CD1c-positive myeloid dendritic cell (primary cell): Measurements from ENCODE around the gene C19orf67.

ENCODE experiments used
- DNase-seq: peaks from one replicate; pipeline ENCODE4 v3.0.0-alpha.2; 2016; ENCODE audit errors: extremely low spot score

C19orf67 gene

DNA sequence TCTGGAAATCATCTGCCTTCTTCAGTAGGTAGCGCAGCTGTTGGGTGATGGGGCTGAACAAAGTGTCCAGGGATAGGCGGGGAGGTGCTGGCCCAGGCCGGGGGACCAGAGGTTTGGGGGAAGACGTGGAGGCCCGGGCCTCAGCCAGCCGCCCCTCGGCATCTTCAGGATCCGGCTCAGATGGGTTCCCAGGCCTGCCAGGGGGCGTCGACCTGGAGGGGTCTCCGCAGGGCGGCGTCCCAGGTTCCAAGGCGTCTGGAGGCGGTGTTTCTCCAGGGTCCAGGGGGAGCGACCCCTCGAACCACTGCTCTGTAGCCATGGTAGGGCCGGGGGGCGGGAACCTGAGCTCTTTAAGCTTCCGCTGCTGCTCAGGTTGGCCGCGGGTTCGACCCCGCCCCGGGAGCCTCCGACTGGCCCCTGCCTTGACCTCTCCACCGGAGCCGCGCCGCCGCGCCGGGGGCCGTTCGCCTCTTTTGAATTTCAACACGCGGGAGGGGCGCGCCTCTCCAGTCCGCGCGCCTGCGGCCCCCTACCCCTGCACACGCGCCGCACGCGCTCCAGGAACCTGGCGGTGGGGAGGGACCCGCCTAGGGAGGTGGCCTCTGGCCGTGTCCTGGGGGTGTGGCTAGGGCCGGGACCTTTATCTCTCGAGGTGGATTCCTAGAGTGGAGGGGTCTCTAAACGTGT lies at the start of gene C19orf67:
Gene C19orf67, minus strand, starts transcription at position 475 of the 687 bp plus-strand sequence. Its CDS starts 156 bp downstream, at position 319.
- no peak for DNase-seq

- no peak for DNase-seq
Measured at GRCh38 chr19:14135355-14135754, 49.8 kb upstream of the C19orf67 start.

- DNase-seq = peak; percentile 77
Measured at GRCh38 chr19:14127929-14128509, 42.4 kb upstream of the C19orf67 start.

DNA sequence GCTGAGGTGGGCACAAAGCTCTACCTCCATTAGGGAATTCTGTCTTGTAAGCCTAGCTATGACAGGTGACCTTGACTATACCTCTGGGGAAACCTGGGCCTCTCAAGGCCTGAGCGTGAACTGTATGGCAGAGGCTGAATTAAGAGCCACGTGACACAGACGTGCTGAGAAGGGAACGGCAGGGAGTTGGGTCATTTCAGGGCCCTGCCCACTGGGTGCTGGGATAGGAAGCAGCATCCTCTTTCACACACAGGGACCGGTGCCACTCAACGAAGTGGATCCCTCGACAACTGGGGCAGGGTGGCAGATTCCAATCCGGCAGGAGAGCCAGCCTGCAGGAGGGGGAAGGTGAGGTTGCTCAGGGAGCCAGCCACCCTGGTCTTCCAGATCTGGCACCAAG lies 41.6 kb upstream of the C19orf67 start:
- peak; percentile 63 for DNase-seq

- no peak for DNase-seq
Measured at GRCh38 chr19:14122924-14123323, 37.3 kb upstream of the C19orf67 start.

DNA sequence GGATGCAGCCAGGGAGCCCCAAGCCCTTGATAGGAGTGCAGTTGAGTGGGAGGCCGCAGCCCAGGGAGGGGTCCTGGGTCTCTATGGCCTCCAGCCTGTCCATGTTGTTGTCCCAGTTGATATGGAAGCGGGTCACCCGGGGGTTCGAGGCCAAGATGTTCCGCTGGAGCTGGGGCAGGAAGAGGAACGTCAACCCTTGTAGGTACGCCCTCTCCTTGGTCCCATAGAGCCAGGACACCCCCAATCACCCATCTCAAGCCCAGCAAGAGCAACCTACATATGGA lies 34.9 kb upstream of the C19orf67 start:
- DNase-seq = no peak

GRCh38 chr19:14119644-14120496 lies 34.3 kb upstream of the C19orf67 start:
- no peak for DNase-seq

- no peak for DNase-seq
Measured at GRCh38 chr19:14119146-14119545, 33.6 kb upstream of the C19orf67 start.

DNA sequence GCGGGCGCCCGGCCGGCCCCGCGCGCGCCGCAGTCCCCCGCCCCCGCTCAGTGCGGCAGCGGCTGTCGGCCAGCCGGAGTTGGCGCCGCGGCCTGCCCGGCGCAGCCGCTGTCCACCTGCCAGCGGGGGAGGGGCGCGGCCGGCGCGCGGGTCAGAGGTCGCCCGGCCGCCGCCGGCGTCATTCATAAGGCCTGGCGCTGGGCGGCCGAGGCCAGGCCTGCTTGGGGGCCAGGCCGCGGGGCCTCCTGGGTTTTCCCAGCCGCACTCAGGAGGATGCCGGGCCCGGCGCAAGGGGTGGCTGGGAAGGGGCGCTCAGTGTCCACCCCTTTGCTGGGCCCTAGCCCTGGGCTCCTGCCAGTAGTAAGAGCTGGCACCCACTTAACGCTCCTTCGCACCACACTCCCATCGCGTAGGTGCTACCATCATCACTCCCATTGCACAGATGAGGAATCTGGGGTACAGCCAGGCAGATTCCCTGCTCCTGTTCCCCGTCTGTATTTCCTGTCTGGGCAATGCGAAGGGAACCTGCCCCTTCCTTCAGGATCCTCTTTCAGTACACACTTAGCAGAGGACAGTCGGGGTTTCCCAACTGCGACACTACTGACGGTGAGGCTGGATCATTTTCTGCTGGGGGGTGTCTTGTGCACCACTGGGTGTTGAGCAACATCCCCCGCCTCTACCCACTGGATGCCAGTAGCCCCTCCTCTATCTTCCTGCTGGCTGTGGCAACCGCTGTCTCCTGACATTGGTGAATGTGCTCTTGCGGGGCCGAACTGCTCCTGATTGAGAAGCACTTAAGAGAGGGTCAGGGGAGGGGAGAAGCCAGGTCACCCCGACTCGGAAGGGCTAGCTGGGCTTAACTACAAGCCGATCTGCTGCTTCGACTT lies 32.8 kb upstream of the C19orf67 start:
- DNase-seq = peak; percentile 94

DNA sequence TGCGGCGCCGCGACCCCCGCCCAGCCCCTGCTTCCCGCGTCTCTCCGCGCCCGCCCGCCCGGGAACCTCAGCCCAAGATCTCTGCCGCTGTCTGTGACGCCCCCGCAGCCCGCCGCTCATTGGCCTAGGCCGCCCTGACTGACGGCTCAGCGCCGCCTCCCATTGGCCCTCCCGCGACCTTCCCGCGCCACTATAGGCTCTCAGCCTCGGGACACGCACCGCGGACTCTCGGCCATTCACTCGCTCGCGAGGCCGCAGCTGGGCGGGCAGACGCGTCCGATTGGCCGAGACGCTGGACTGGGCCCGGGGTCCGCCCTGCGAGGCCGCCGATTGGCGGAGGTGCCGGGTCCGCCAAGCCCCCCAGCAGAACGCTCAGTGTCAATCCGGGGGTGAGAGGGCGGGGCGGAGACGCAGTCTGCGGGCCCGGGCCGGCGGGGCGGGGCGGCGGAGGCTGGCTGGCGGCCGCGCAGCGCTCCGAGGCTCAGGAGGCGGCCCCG lies 32.1 kb upstream of the C19orf67 start, which contains the start of gene PRKACA:
Gene PRKACA, minus strand, starts transcription at position 95 of the 497 bp plus-strand sequence. CDS start 215 bp downstream, outside the sequence.
- DNase-seq = peak; percentile 99

DNA sequence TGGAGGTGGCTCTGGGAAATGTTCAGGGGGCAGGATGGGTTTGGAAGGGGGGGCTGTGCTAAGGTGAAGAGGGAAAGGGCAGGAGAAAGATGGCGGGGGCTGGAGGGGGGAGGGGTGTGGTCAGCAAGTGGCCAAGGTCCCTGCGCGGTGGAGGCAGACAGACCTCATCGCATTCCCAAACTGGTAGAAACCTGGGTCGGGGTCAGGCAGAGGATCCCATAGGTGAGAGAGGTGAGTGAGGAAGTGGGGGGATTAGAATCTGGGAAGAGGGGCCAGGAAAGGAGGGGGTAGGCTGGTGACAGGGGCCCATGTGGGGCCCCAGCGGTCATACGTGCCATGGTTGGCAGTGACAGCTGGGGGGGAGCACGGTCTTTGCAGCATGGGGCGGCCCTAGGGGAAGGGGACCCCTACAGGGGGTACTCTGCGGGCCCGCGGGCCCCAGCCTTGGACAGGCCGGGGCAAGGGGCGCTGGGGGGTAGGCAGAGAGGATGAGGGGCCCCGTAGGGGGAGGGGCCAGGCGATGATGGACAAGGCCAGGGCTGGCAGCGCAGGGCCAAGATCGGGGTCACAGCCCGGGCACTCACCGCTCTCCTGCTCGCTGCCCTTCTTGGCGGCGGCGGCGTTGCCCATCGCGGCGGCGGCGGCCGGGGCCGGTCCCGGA lies 31.5 kb upstream of the C19orf67 start:
- no peak for DNase-seq

- DNase-seq = no peak
Measured at GRCh38 chr19:14116525-14116917, 30.9 kb upstream of the C19orf67 start.

DNA sequence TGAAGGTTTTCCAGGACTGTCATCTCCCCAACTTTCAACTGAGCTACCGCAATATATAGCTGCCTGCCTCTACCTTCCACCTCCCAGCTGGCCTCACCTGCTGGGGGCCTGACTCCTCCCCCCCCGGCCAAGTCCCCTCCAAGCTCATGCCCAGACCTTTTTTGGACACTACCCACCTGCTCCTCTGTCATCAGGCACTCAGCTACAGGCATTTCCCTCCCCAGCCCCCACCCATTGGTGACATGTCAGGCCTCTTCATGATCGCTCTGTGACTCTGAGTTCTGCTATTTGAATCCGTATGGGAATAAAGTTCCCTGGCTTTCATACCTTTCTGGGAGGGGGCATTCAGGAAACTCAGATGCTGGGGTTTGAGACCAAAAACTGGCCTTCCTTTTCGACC lies 30.2 kb upstream of the C19orf67 start:
- no peak for DNase-seq

GRCh38 chr19:14114854-14115253 lies 29.3 kb upstream of the C19orf67 start:
- peak; percentile 86 for DNase-seq

DNA sequence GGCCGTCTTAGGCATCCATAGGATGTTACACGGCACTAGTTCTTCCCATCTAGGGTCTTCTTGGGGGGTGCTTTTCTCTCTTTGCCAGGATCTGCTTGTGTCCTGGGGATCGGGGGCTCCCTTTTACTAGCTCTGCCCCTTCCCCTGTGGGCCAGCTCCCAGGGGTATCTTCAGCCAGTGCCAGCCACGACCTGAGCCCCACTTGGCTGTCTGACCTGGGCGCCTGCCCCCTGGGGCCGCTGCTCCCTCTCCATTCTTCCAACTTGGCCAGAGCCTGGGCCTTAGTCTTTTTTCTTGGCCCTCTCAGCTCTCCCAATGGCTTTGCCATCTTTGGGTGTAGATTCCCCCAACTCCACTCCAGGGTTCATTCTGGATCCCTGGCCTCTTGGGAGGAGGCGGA lies 28.9 kb upstream of the C19orf67 start:
- DNase-seq = no peak

DNA sequence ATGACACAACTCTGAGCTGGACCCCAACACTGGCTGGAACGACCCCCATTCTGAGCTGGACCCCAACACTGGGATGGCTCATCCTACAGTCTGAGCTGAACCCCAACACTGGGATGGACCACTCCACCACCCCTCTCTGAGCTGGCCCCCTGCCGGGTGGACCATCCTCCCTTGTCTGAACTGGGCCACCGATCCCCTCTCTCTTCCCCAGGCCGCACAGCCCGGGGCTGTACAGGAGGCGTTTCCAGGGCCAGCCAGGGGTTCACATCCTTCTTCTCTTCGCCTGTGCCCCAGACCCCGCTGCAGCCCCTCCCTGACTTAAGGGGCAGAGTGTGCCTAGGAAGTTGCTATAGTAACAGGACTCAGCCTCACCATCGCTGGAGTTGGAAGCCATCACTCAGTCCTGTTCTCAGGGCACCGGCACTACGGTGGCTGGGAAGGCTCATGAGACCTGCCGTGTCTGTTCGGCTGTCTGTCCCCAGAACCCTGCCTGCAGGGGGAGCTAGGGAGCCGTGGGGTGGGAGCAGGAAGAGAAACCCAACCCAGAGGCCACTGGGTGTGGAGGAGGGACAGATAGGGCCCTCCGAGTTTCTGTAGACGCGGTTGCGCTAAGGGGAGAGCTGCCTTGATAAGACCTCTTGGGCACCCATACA lies 28.3 kb upstream of the C19orf67 start:
- no peak for DNase-seq

DNA sequence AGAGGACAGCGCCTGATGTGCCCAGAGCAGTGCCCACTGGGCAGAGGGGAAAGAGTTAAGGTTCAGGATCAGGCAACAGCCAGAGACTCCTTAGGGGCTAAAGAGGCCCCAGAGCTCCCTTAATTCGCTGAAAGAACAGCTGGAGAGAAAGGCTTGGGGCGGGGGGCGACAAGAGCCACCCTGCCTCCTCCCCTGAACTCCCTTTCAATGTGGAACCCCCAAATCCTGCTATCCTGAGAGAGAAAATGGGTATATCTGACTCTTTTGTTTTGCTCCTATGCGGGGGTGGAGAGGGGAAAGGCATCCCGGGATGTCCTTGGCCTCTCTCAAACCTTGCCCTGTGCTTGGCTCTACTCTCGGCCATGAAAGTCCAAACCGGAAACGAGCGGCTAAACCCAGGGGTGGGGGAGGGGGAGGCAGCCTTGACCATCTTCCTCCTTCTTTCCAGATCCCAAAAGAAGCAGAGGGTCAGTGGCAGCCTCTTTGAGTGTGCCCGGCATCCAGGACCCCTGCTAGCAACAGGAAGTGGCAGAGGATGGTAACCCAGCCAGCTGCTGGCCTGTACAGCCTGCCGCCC lies 27.3 kb upstream of the C19orf67 start:
- no peak for DNase-seq

GRCh38 chr19:14112051-14112808 lies 26.6 kb upstream of the C19orf67 start:
- peak; percentile 52 for DNase-seq

- no peak for DNase-seq
Measured at GRCh38 chr19:14111486-14111885, 25.9 kb upstream of the C19orf67 start.
